COR-L47 (cell line): Measurements from ENCODE around the gene CHCHD6.

ENCODE experiments used
- DNase-seq: peaks from one replicate; lab custom pipeline; 2025; lab: John Stamatoyannopoulos, UW

CHCHD6 gene

GRCh38 chr3:126668450-126669401 lies 35.3 kb upstream of the CHCHD6 start:
- no peak for DNase-seq

GRCh38 chr3:126671521-126671920 lies 32.5 kb upstream of the CHCHD6 start:
- DNase-seq, result no peak

- DNase-seq, result no peak
Observed at GRCh38 chr3:126672340-126672739, 31.7 kb upstream of the CHCHD6 start.

- peak; percentile 43 for DNase-seq
Observed at GRCh38 chr3:126672741-126673140, 31.3 kb upstream of the CHCHD6 start.

- no peak for DNase-seq
Observed at GRCh38 chr3:126676919-126677705, 26.9 kb upstream of the CHCHD6 start.

- DNase-seq, result no peak
Observed at GRCh38 chr3:126677862-126678503, 26.1 kb upstream of the CHCHD6 start.

- DNase-seq, result no peak
Observed at GRCh38 chr3:126678693-126679317, 25.2 kb upstream of the CHCHD6 start.

- peak; percentile 77 for DNase-seq
Observed at GRCh38 chr3:126679318-126679751, 24.7 kb upstream of the CHCHD6 start.

- no peak for DNase-seq
Observed at GRCh38 chr3:126679831-126680666, 24.0 kb upstream of the CHCHD6 start.

- no peak for DNase-seq
Observed at GRCh38 chr3:126680667-126681055, 23.4 kb upstream of the CHCHD6 start.

GRCh38 chr3:126682009-126682408 lies 22.0 kb upstream of the CHCHD6 start:
- DNase-seq, result no peak

- DNase-seq, result no peak
Observed at GRCh38 chr3:126683069-126683468, 21.0 kb upstream of the CHCHD6 start.

GRCh38 chr3:126684218-126684751 lies 19.8 kb upstream of the CHCHD6 start:
- peak; percentile 43 for DNase-seq

GRCh38 chr3:126685021-126685420 lies 19.0 kb upstream of the CHCHD6 start:
- no peak for DNase-seq

- no peak for DNase-seq
Observed at GRCh38 chr3:126685493-126685892, 18.5 kb upstream of the CHCHD6 start.

- DNase-seq, result no peak
Observed at GRCh38 chr3:126691765-126692164, 12.3 kb upstream of the CHCHD6 start.

GRCh38 chr3:126692858-126693257 lies 11.2 kb upstream of the CHCHD6 start:
- no peak for DNase-seq

- no peak for DNase-seq
Observed at GRCh38 chr3:126693921-126694320, 10.1 kb upstream of the CHCHD6 start.

GRCh38 chr3:126696701-126697267 lies 7.3 kb upstream of the CHCHD6 start:
- DNase-seq, result no peak

- no peak for DNase-seq
Observed at GRCh38 chr3:126699011-126699410, 5.0 kb upstream of the CHCHD6 start.
